H4 (cell line): ENCODE measurements around the gene ELFN1. TPM values are rescaled to one million over a fixed set of nuclear protein-coding genes. Genes with fewer than 3 reads are reported as not detected.

ENCODE experiments used
- DNase-seq: peaks from one replicate; pipeline ENCODE4 v3.0.0-alpha.2; 2015; ENCODE audit warnings: low spot score
- total RNA-seq: library from RNA; depleted of rRNA; stranded (reverse); fragments of >200 nt; shearing (Covaris generic); gene quantifications from 2 replicates; pipeline ENCODE4 v1.2.3, GENCODE V29; 2014

ELFN1 gene
- total RNA-seq, 1 experiment from 2014 or later: 0.37 TPM

DNA sequence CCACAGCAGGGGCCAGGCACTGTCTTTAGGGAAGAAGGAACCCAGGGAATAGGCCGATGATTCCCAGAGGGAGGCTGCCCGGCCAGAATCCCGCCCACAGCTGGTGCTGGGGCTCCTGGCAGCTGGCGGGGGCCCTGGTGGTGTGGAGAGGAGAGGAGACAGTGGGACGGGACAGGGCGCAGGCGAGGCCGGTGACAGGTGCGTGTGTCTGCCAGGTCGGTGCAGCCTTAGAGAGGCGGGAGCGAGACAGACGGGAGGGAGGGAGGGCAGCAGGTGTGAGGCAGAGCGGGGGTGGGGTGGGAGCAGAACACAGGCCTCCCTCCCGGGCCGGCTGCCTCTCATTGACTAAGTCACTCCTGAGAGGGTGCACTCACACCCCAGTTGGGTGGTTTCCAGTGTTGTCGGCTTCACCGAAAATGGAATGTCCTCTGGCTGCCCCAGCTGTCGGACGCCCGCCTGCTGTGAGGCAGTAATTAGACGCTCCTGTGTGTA lies 55.2 kb downstream of the ELFN1 start:
- DNase-seq: no peak

- DNase-seq: no peak
Measured at GRCh38 chr7:1725766-1726630, 55.9 kb downstream of the ELFN1 start.

DNA sequence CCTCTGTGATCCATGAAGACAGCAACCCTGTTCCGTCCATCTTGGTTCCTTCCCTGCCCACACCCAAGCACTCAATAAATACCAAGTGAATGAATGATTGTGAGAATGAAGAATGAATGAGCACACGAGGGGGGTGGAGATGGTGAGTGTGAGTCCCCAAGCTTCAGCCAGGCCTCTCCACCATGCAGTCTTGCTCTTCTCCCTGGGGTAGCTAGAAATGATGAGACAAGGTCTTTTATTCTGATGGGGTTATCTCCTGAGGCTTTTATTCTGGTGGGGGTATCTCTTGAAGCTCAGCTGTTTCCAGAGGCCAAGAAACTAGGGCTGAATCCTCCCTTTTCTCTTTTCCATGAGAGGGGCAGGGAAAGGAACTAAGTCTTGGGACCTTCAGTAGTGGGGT lies 57.0 kb downstream of the ELFN1 start:
- no peak for DNase-seq

DNA sequence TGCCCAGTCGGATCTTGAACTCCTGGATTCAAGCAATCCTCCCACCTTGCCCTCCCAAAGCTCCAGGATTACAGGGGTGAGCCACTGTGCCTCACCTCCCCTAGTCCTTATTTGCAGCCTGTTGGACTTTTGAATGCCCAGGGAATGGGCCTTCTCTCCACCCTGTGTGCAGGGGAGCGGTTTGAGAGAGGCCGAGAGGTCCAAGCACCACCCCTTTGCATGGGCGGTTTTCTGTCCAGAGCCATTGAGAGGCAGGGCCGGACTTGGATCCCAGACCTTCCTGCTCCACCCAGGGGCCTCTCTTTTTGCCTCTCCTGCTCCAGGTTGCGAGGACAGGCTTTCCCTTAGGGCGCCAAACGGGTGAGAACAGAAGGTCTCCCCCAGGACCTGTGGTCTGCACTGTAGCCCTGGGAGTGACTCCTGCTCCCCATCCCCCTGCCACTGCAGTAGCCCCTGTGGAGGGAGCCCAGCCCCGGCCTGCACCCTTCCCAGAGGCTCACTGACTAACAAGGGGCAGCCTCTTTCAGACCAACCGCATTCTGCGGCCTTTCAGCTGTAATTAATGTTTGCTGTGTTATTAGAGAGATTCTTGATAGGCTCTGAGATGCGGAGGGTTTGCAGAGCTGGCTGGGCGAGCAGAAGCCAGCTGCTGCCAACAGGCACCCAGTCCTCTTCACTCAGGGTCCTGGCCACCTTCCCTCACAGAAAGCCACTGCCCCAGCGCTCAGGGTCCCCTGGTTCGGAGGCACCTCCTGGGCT lies 57.9 kb downstream of the ELFN1 start:
- no peak for DNase-seq

DNA sequence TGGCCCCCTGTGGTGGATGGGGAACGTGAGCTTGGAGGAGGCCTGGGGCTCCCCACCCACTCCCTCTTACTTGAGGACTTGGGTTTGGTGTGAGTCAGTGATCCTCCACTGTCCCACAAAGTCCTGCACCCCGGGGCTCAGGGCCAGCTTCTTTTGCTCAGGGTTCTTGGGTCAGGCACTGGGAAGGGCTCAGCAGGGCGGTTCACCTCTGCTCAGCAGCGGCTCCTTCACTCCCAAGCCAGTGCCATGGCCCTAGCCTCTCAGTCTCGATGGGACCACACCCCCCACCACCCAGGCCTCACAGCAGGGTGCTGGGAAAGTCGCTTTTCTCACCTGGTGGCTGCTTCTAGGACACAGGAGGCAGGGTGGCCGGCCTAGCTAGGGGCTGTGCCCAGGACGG lies 59.1 kb downstream of the ELFN1 start:
- no peak for DNase-seq

DNA sequence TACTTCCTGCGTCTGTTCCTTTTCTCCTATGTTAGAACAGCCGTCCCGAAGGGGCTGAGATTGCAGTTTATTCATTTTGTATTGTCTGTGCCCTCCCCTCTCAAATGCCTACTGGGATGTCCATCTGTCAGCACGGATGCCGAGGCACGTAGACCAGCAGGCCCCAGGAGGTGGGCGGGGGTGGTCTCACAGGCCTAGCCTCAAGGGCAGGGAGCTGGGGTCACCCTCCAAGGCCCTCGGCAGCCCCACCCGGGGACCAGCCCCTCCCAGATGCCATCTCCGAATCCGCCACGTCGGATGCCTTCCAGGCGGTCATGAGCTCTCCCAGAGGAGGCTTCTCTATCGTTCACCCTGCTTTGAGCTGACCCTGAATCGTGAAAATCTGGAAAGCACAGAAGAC lies 59.7 kb downstream of the ELFN1 start:
- DNase-seq: no peak

DNA sequence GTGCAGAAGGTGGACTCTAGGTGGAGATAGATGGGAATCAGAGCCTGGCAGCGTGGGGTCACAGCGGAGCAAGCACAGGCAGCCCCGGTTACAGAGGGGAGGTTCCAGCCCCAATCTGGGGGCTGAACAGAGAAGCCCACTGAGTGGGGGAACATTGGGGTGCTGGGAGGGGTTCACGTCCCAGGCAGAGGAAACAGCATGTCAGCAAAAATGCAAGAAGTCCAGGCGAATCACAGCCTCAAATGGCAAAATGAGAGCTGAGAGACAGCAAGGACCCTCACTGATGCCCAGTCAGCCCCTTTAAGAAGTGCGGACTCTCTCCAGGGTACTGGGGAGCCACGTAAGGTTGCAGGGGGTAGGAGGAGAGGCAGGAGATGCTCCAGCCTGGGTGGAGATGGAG lies 62.0 kb downstream of the ELFN1 start:
- no peak for DNase-seq

GRCh38 chr7:1732645-1733044 lies 62.6 kb downstream of the ELFN1 start:
- no peak for DNase-seq

DNA sequence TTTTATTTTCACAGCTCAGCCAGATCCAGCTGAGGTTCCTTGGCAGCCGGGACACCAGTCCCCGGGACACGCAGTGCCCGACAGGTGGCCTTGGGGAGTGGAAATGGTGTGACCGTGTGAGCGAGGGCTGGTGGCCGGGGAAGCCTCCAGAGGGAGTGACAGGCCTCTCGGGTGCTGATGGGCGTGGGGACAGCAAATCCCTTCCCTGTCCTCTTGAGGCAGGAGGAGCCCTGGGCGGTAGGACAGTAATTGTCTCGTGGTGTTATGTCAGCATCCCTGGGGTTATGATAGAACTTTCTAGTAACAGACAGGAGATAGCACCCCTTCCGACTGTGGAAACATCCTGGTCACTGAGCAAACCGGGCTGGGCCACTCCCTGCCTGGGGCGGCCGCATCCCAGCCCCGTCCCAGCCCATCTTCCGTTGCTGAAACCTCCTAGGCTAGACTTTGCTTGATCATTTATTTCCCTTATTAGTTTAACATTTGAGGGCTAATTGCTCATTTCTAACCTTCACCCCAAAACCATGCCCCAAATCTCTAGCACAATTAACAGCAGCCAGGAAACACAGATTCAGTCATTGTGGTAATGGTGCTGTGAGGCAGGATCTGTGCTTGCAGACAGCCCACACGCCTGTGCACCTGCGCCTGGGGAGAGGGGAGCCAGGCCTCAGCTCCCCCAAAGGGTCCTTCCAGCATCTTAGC lies 63.3 kb downstream of the ELFN1 start:
- no peak for DNase-seq

DNA sequence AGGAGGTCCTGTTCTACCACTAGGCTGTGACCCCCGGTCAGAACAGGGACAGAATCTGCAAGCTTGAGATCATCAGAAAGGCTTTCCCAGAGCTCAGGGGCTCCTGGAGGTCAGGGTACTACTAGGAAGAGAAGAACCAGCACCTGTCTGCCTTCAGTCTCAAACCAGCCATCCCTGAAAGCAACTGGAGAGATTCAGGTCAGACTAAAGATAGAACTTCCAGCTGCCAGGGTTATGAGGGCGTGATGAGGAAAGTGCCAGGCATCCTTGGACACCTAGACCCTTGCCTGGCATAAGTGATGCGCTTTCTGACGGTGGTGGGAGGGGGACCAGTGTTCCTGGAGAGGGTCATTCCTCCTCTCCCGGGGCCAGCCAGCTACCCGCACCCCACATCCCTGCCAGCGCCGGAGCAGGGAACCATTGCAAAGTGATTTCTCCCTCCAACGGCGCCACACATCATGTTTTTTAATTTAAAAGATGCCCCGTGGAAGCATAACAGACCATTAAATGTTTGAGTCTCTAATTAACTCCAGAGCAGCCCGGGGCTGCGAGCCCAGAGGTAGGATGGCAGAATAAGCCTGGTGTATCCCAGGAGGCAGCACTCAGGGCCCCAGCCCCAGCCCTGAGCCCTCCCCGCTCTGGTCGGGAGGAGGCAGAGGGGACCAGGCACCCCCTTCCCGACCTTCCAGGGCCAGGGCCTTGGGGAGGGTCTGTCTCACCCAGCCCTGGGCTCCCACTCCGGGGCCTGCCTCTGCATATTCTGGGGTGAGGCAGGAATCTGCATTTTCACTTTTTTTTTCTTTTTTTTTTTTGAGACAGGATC lies 64.0 kb downstream of the ELFN1 start:
- DNase-seq: no peak

- DNase-seq: no peak
Measured at GRCh38 chr7:1735262-1735661, 65.2 kb downstream of the ELFN1 start.

- DNase-seq: no peak
Measured at GRCh38 chr7:1735806-1736483, 65.9 kb downstream of the ELFN1 start.

DNA sequence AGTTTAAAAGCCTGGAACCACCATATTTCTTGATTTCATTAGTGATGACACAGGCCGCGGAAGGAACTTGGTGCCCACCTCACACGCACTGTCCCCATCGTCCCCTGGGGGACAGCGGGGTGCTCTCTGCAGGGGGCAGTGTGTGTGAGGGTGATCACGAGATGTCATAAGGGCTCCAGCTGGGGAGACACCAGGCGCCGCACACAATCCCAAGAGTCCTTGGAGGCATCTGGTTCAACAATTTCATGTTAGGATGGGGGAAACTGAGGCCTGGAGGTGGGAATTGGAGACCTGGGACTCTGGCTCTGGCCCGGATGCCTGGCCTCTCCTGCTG lies 66.4 kb downstream of the ELFN1 start:
- DNase-seq: no peak

GRCh38 chr7:1736830-1737229 lies 66.8 kb downstream of the ELFN1 start:
- no peak for DNase-seq

- DNase-seq: no peak
Measured at GRCh38 chr7:1737523-1737922, 67.4 kb downstream of the ELFN1 start.

- no peak for DNase-seq
Measured at GRCh38 chr7:1737956-1738355, 67.9 kb downstream of the ELFN1 start.

DNA sequence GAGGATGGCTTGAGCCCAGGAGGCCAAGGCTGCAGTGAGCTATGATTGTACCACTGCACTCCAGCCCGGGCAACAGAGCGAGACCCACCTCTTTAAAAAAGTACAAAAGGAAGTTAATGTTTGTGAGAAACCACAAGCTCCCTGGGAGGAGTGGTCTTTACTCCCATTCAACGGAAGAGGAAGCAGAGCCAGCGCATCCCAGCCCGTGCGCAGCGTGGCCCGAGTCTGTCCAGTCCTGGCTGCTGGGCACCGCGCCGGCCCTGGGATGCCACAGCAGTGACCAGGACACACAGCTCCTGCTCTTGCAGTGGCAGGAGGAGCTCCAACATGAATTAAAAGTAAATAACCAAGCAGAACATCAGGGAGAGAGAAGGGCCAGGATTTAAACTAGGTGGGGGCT lies 68.4 kb downstream of the ELFN1 start:
- no peak for DNase-seq

DNA sequence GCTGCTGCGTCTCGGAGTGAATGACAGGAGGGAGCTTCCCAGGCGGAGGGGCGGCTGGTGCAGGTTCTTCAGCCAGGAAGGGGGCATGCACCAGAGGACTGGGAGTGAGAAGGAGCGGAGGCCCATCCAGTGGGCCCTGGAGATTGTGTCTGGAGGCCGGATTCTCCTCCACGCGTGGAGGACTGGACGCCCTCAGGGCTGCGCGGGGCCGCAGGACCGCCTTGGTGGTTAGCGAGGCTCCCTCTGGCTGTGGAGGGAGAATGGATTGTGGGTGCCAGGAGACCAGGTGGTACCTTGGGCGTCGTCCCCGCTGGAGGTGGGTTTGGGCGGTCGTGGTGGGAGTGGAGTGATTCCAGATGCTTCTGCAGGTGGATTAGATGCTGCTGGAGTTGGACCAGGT lies 68.9 kb downstream of the ELFN1 start:
- DNase-seq: no peak

DNA sequence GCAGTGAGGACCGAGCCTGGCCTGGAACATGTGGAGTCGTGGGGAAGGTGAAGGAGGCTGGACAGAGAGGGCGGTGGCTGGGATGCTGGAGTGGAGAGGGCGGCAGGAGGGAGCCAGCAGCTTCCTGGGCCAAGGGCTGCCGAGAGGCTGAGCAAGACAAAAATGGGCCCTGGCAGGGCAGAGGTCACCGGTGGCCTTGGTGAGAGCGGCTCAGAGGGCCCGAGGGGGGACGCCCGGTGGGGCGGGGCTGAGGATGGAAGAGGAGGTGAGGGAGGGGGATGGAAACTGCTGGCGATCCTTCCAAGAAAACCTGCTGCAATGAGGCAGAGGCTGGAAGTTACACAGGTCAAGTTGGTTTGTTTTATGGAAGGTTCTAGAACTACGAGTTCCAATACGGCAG lies 69.5 kb downstream of the ELFN1 start:
- DNase-seq: no peak

DNA sequence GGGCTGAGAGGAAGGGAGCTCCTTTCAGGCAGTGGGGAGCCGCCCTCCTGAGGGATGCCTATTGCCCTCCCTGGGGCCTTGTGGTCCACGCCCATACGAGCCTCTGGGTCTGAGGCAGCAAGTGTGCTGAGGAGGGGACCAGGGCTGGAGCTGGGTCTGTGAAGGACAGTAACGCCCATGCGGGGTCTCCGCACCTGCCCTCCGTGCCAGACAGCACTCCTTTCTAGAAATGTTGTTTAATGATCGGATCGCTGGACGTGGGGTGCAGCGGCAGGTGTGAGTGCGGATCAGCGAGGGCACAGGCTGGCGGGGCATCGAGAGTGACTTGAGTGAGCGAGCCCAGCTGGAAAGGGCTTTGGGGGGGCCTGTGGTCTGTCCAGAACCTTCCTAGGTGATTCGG lies 70.1 kb downstream of the ELFN1 start:
- DNase-seq: no peak

DNA sequence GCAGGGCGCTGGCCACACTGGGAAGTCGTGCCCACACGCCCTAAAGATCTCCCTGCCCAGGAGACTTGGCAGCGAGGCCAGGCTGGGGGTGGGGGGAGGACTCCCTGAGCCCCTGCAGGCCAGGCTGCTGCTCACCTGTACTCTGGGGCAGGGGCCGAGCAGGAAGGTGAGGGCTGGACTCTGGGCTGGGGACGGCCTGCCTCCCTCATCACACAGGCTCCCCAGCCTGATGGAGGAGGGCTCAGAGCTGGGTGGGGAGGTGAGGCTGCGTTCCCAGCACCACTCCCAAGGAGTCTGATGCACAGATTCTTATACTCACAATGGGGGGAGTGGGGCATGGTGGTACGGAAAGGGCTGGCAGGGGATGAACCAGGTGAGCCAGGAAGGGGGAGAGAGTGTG lies 71.2 kb downstream of the ELFN1 start:
- no peak for DNase-seq
